NK-92 (cell line): ENCODE results near the gene SLC43A1.

Source experiments
- DNase-seq: peaks from one replicate; lab custom pipeline; 2025; ENCODE audit not compliant: unreplicated experiment; lab: John Stamatoyannopoulos, UW

Gene SLC43A1

DNA sequence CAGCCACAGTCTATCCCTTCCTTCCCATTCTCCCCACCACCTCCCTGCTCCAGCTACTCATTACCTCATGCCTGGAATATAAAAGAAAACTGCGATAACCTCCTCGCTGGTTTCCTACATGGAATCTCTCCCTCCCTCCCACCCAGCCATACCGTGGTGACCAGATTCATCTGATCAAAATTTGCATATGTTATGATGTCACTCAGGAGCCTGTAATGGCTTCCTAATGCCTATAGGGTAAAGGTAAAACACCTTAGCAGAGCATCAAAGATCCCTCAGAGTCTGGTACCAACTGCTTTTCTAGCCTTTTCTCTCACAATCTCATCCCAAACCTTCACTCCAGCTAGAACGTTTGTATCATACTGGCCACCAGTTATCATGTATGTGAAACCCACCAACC lies 35.6 kb downstream of the SLC43A1 start:
- no peak for DNase-seq

DNA sequence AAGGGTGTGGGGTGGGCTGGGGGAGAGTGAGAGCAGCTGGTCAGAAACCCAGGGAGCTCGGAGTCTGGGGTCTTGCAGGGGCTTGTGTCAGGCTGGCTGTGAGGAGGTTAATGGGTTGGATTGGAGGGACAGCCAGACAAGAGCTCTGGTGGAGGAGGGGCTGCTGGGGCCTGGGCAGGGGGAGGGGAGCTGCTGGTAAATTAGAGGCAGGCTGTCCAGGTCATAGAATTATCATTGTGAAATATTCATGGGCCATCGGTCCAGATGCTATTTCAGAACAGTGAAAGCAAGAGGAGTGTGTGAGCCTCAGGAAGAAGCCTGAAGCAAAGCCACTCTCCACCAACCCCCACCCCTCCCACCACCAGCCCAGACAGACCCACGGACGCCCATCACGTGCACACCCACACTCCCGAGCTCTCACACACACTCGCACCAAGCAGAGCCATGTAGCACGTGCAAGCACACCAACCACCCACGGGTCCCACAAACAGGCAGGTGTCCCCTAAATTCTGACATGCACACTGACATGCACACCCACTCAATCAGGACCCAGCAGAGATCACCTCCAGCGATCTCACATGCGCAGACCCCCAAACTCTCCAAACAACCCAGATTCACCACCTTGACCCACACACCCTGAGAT lies 36.4 kb downstream of the SLC43A1 start:
- DNase-seq, result no peak

GRCh38 chr11:57477507-57478189 lies 37.9 kb downstream of the SLC43A1 start:
- DNase-seq, result no peak

DNA sequence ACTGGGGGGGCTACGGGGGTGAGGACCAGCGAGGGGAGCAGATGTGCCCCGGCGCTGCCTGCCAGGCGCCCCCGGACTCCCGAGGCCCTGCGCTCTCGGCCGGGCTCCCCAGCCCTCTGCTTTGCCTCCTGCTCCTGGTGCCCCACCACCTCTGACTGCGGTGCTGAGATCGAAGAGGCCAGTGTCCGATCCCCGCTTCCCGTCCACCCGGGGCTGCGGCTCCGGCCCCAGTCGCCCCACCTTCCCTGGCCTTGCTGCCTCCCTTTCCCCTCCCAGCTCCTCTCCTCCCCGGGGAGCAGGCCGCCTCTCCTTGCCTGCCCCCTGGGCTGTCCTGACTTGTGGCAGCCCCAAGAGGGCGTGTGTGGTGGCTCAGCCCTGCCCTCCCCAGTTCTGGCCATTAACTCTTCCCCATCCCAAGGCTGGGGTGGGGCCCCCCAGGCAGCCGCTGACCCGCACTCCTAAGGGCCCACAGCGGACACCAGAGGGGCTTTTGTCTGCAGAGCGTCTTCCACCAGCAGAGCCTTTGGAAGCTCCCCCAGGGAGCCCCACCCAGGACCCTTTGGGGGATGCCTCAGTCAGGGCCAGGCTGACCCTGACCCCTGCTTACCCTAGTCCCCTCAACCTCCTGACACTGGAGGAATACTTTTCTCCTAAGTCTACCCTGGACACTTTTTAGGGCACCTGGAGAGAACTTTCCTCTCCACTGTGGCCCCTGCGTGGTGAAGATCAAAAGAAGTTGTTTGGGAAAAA lies 38.6 kb downstream of the SLC43A1 start:
- no peak for DNase-seq

- no peak for DNase-seq
Observed at GRCh38 chr11:57476047-57476756, 39.3 kb downstream of the SLC43A1 start.

DNA sequence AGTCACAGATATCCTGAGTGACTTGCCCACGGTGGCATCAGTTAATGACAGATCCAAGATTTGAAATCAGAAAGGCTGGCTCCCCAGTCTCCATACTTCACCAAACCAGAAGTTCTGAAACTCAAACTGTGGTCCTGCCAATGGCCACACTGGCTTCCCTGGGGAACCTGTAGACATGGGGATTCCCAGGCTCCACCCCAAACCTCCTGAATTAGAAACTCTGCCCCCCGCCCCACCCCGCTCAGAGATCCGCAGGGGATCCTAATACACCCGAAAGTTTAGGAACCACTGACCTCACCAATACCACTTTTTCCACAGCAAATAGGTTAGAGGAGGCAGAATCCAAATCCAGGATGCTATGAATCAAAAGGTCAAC lies 39.8 kb downstream of the SLC43A1 start:
- no peak for DNase-seq

DNA sequence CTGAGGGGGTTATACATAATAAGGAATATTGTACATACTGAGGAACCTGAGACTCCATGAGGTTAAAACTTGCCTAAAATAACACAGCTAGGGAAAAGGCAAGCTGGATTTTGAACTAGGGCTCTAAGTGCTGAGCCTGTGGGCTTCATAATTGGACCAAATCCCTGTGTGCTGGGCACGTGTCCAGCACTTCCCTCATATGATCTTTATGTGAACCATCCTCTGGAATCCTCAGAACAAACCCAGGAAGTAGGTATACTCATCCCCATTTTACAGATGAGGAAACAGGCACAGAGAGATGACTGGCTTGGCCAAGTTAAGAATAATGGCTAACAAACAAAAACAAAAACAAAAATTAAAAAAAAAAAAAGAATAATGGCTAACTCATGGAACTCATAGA lies 40.3 kb downstream of the SLC43A1 start:
- DNase-seq, result no peak

GRCh38 chr11:57474803-57475115 lies 40.7 kb downstream of the SLC43A1 start:
- DNase-seq, result no peak

DNA sequence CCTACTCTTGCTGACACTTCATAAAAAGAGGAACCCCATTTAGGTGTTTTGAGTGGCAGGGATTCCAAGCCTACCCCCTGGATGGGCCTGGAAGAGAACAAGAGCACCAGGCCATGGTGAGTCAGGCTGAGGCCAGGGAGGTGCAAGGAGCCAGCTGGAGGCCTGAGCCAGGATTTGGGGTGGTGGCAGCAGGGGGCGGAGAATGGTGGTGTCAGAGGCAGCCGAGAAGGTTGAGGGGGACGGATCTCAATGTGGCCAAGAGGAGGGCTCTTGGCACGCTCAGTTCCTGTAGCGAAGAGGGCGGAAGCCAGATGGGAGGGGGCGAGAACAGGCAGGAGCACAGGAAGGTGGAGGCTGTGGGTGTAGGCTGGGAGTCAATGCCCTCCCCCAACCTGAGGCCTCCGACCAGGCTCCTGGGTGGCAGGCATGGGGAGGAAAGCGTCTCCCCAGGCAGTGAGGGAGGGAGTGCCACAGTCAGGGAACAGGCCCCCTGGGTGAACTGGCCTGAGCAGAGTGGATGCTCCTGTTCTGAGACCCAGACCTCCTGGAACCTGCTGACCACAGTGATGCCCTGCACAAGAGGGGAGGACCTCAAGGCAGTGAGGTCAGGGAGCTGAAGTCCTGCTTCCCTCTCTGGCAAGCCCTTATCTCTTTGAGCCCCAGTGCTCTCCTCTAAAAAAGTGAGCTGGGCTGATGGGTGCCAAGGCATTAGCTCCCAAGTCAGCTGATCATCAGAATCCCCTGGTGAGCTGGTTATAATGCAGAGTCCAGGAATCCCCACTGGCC lies 41.3 kb downstream of the SLC43A1 start:
- DNase-seq, result no peak

DNA sequence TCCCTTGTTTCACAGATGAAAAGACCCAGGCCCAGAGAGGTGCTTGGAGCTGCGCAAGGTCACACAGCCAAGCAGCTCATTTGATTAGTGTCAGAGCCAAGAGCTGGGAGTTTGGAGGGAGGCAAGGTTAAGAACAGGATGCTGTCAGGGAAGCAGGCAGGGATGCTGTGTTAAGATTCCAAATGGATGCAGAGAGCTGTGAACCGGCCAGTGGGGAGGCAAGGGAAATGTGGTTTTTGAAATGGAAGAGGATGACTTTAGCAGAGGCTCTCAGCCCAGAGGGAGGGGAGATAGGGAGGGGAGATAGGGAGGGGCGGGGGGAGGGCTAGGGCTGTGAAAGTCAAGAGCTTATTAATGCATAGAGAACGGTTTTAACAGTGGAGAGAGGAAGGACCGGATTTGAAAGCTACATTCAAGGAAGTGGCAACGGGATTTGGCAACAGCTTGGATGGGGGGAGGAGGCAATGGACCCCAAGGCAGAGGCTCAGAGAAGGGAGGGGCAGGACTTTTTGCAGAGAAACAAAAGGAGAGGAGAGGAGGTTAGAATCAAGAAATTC lies 42.1 kb downstream of the SLC43A1 start:
- DNase-seq, result no peak

- no peak for DNase-seq
Observed at GRCh38 chr11:57471496-57471895, 44.0 kb downstream of the SLC43A1 start.

DNA sequence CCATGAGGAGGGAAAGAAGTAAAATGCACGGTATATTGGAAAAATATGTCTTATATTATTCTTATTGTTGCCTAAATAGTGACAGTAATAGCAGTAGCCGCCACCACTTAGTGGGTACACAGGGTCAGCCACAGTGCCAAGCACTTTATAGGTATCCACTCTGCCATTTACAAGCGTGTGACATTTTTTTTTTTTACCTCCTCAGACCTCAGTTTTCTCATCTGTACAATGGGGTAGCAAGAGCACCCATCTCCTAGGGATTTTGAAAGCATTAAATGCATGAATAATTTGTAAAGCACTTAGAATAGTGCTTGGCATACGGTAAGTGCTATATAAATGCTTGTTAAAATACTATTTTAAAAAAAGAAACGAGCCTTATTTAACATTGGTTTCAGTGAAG lies 46.2 kb downstream of the SLC43A1 start:
- DNase-seq, result no peak

DNA sequence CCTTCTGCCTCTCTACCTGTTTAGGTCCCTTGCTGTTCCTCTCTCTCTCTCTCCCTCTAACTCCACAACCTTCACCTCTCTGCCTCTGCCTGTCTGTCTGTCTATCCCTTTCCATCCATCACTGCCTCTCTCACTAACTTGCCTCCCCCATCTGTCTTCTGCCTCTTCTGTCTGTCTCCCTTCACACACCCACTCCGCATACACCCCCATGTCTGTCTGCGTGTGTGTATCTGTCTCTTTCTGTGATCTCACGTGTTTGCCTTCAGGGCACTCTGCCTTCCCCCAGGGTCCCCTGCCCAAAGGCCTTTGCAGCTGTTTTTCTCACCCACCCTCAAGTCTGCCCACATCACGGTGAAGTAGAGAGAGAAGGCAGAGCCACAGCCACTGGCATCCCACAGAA lies 47.2 kb downstream of the SLC43A1 start:
- DNase-seq, result no peak

DNA sequence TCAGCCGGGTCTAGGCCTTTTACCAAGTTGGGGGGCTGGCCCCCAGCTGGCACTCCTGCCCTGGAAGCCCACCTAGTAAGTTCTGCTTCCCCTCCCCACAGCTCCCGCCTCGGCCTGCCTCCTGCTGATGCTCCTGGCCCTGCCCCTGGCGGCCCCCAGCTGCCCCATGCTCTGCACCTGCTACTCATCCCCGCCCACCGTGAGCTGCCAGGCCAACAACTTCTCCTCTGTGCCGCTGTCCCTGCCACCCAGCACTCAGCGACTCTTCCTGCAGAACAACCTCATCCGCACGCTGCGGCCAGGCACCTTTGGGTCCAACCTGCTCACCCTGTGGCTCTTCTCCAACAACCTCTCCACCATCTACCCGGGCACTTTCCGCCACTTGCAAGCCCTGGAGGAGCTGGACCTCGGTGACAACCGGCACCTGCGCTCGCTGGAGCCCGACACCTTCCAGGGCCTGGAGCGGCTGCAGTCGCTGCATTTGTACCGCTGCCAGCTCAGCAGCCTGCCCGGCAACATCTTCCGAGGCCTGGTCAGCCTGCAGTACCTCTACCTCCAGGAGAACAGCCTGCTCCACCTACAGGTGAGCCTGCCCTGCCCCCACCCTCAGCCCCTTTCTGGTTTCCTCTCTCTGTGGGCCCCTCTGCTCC lies 47.9 kb downstream of the SLC43A1 start:
- no peak for DNase-seq

DNA sequence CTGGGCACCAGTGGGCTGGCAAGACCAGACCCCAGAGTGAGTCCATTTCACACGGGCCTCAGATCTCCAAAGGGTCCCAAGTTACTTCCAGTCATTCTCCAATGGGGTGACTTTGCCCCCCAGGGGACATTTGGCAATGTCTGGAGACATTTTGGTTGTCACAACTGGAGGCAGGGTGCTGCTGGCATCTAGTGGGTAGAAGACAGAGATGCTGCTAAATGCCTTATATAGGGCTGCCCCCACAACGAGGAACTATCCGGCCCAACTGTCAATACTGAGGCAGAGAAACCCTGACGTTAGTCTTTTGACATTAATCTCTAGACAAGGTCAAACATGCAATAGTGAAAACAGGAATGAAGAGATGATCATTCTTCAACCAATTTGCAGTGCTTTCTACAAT lies 48.8 kb downstream of the SLC43A1 start:
- no peak for DNase-seq

DNA sequence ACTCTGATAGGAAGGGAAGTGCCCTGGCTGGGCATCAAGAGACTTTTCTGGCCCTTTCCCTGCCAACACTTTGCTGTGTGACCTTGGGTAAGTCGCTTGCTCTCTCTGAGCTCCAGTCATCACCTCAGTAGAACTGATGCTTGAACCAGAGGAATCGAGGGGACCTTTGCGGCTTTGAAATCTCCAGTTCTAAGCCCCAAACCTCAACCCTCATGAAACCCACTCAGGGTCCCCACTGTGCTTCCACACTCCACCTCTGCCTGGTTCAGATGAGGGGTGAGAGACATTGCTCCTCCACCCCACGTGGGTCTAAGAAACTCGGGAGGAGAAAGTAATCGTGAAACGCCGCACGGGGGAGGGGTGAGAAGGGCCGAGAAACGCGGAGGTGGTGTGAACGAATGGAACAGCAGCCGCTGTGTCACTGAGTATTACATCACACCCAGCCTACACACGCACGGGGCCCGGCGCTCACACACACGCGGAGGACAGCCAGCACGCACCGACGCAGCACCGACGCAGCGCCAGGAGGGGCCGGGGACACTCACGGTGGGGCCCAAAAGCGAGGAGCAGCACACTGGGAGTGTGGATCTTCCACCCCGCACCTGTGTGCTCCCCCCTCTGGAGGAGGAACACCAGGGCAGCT lies 50.8 kb downstream of the SLC43A1 start:
- DNase-seq, result no peak

GRCh38 chr11:57463671-57464538 lies 51.6 kb downstream of the SLC43A1 start:
- DNase-seq, result no peak

DNA sequence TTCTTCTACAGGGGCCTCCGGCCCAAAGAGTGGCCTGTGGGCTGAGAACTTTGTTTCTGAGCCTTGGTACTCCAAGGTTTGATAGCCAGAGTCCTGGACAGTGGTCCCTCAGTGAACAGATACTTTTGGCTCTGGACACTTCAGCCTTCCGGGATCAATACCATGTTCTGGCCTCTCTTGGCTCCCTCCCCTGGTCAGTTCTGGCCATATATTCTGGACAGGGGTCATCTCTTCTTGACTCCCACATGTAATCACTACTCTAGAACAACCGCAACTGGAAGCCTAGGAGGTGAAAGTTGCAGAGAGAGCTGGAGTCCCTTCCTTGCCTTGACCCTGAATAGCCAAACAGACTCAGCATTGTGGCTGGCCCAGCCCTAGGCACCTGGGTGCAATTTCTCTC lies 52.9 kb downstream of the SLC43A1 start:
- DNase-seq, result no peak
